Measurements from ENCODE around the gene C3AR1. TPM values are rescaled to one million over a fixed set of nuclear protein-coding genes. Genes with fewer than 3 reads are reported as not detected.

C3AR1 gene
- total RNA-seq, 1 donor from 2014 or later, result 7.1 TPM

- H3K27ac ChIP-seq (ENCODE audit: low read depth, low read length), result no peak overlapping the region
- Mint-ChIP-seq H3K4me3 (ENCODE audit: unreplicated experiment) (no peak overlapping the region), H3K27me3 (ENCODE audit: low read depth, unreplicated experiment) (no peaks in the 10 kb centered on the region), H3K27ac (ENCODE audit: unreplicated experiment) (no peak overlapping the region), H3K9me3 (ENCODE audit: unreplicated experiment) (no peaks in the 10 kb centered on the region), H3K4me1 (ENCODE audit: low read depth, unreplicated experiment) (no peaks in the 10 kb centered on the region), H3K36me3 (ENCODE audit: low read depth, unreplicated experiment) (peaks cover 30% of the 10 kb centered on the region)
- no peak overlapping the region for H3K4me3 ChIP-seq (ENCODE audit: insufficient read depth, low read depth, low read length)
- H3K4me1 ChIP-seq (ENCODE audit: insufficient read depth, low read length), result no peaks in the 10 kb centered on the region
- peak; percentile 40 for DNase-seq (ENCODE audit: low read depth)
- H3K27me3 ChIP-seq (ENCODE audit: insufficient read depth, low read length), result no peaks in the 10 kb centered on the region
- peak; percentile 32 for FAIRE-seq
- no peaks in the 10 kb centered on the region for H3K79me2 ChIP-seq (ENCODE audit: insufficient read depth, low read length)
- peaks cover 38% of the 10 kb centered on the region for H3K36me3 ChIP-seq (ENCODE audit: insufficient read depth, low read length)
- H3K4me2 ChIP-seq (ENCODE audit: low read length), result no peak overlapping the region
- peaks cover 4% of the 10 kb centered on the region for H4K20me1 ChIP-seq (ENCODE audit: insufficient read depth, low read length)
- no peak overlapping the region for H3K9ac ChIP-seq (ENCODE audit: low read length)
- TF ChIP-seq, protein P1, sequence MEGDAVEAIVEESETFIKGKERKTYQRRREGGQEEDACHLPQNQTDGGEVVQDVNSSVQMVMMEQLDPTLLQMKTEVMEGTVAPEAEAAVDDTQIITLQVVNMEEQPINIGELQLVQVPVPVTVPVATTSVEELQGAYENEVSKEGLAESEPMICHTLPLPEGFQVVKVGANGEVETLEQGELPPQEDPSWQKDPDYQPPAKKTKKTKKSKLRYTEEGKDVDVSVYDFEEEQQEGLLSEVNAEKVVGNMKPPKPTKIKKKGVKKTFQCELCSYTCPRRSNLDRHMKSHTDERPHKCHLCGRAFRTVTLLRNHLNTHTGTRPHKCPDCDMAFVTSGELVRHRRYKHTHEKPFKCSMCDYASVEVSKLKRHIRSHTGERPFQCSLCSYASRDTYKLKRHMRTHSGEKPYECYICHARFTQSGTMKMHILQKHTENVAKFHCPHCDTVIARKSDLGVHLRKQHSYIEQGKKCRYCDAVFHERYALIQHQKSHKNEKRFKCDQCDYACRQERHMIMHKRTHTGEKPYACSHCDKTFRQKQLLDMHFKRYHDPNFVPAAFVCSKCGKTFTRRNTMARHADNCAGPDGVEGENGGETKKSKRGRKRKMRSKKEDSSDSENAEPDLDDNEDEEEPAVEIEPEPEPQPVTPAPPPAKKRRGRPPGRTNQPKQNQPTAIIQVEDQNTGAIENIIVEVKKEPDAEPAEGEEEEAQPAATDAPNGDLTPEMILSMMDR (IDR thresholded peaks at IDR 0.05; ENCODE audit: insufficient read depth, low read depth, low read length), result peak; percentile 92
- no peak for TF ChIP-seq EZH2 (IDR thresholded peaks at IDR 0.05; ENCODE audit: insufficient read depth, low read length)
- H3K9me3 ChIP-seq (ENCODE audit: insufficient read depth, low read depth, low read length), result no peaks in the 10 kb centered on the region
- no peak overlapping the region for H2AFZ ChIP-seq (ENCODE audit: low read depth, low read length)
These were observed 19.9 kb downstream of the C3AR1 start for GRCh38 chr12:8045952-8046944.

DNA sequence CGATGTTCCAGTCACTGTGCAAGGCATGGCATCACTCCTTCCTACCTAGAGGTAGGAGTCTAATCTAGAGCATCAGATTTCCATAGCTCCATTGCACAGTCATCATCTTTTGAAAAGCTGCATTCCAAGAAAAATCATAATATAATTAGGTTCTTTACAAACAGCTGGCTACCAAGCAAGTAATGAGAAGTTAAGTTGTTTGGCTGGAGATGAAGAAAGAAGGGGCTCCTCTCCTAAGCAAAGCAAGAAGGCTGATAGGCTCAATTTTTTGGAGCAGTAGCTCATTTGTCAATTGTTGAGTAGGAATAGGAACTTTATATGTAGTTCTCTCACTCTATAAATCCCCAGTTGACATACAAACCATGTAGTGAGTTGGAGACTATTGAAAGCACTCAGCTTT is 25.4 kb downstream of the C3AR1 start:
- no peaks in the 10 kb centered on the region for H3K27me3 Mint-ChIP-seq (ENCODE audit: low read depth, unreplicated experiment)
- Histone ChIP-seq H4K20me1 (ENCODE audit: insufficient read depth, low read length) (peaks cover 49% of the 10 kb centered on the region), H3K4me3 (ENCODE audit: insufficient read depth, low read depth, low read length) (no peak overlapping the region), H3K79me2 (ENCODE audit: insufficient read depth, low read length) (peaks cover 39% of the 10 kb centered on the region), H3K9ac (ENCODE audit: low read length) (no peak overlapping the region), H3K27me3 (ENCODE audit: insufficient read depth, low read length) (no peaks in the 10 kb centered on the region), H3K27ac (ENCODE audit: low read depth, low read length) (no peak overlapping the region), H3K9me3 (ENCODE audit: insufficient read depth, low read depth, low read length) (no peaks in the 10 kb centered on the region), H3K4me2 (ENCODE audit: low read length) (no peak overlapping the region), H2AFZ (ENCODE audit: low read depth, low read length) (no peak overlapping the region), H3K4me1 (ENCODE audit: insufficient read depth, low read length) (peaks cover 14% of the 10 kb centered on the region), H3K36me3 (ENCODE audit: insufficient read depth, low read length) (peaks cover 19% of the 10 kb centered on the region)
- TF ChIP-seq, protein P1 (IDR thresholded peaks at IDR 0.05; ENCODE audit: insufficient read depth, low read depth, low read length), result no peak
- TF ChIP-seq EZH2 (IDR thresholded peaks at IDR 0.05; ENCODE audit: insufficient read depth, low read length), result no peak
- no peak for FAIRE-seq
- H3K36me3 Mint-ChIP-seq (ENCODE audit: low read depth, unreplicated experiment), result peaks cover 17% of the 10 kb centered on the region
- DNase-seq (ENCODE audit: low read depth), result no peak
- no peaks in the 10 kb centered on the region for H3K9me3 Mint-ChIP-seq (ENCODE audit: unreplicated experiment)
- no peak overlapping the region for H3K4me3 Mint-ChIP-seq (ENCODE audit: unreplicated experiment)
- peaks cover 18% of the 10 kb centered on the region for H3K4me1 Mint-ChIP-seq (ENCODE audit: low read depth, unreplicated experiment)
- H3K27ac Mint-ChIP-seq (ENCODE audit: unreplicated experiment), result no peak overlapping the region

Measured in astrocyte (in vitro differentiated cells and primary cell).